Activated CD4-positive, alpha-beta T cell treated with anti-CD3 and anti-CD28 coated beads for 4 hours (primary cell): ENCODE measurements around the gene ECEL1.

ENCODE experiments used
- DNase-seq, 2 donors: peaks; one replicate each; pipeline ENCODE4 v3.0.0-alpha.2; 2020

ECEL1 gene

GRCh38 chr2:232483311-232483922 lies 4.2 kb downstream of the ECEL1 start:
- DNase-seq = no peak

- DNase-seq = no peak
Measured at GRCh38 chr2:232482301-232483238, 5.1 kb downstream of the ECEL1 start.

DNA sequence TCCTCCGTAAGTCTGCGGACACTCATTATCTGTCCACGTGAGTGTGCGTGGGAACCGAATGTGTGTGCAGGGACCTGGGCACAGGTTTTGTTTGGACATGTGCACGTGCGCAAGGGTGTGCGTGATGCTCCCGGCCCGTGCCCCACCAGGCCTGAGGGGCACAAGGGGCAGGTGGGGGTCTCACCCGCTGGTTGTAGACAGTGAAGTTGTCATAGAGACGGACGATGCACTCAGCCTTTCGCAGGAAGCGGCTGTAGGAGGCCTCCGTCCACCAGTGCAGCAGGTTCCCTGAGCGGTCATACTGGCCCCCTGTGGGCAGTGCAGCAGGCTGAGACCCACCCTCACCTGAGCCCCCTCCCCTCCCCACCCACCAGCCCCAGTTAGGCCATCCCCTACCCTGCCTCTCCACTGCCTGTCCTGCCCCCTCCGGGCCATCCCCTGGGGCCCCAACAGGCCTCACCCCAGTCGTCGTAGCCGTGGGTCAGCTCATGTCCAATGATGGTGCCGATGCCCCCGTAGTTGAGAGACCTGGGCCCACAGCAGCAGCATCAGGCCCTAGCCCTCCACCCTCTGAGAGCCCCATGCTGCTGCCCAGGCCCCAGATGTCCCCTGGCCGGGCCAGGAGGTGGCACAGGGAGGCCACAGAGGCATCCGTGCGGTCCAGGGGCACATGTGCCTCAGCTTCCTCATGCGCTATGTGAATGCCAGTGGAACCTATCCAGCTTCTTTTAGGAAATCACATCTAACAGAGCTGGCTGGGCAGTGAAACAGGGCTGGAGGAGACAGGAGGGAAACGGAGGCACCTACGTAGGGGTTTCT lies 6.1 kb downstream of the ECEL1 start:
- no peak for DNase-seq

DNA sequence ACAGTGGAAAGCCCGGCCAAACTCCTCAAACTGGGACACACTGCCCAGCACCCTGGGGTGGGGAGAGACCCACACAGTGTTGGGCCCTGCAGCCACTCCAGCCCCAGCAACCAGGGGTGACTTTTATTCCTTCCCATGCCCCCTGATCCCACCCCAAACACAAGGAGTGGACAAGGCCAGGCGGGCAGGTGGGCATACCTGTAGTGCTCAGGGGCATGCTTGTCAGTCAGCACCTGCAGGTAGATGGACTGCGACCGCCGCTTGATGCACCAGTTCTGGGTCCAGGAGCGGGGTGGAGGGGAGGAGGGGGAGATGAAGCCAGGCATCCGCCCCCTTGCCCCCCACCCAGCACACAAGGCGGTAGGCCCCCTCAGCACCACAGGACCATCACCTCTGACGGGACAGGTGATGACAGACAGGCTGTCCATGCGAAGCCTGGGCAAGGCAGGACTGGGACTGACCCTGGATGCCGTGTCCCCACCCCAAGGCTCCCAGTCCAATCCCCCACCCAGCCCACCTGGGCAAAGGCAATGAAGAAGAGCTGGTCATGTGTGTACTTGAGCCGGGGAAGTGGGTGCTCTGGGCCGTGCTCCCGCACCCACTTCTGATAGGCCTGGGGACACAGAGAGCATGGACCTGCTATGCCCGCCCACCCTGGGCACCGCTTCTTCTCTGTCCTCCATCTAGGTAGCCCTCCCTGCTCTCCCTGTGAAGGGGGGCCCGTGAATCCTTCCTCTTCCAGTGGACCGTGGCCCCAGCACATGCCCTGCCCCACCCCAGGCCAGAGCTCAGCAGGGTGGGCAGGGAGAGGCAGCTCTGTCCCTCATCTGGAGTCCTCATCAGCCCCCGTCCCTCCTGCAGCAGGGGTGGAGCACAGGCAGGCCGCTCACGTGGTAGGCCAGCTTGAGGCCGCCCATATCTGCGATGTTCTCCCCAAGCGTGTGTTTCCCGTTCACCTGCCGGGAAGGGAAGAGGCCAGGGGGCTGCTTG lies 7.1 kb downstream of the ECEL1 start:
- no peak for DNase-seq

DNA sequence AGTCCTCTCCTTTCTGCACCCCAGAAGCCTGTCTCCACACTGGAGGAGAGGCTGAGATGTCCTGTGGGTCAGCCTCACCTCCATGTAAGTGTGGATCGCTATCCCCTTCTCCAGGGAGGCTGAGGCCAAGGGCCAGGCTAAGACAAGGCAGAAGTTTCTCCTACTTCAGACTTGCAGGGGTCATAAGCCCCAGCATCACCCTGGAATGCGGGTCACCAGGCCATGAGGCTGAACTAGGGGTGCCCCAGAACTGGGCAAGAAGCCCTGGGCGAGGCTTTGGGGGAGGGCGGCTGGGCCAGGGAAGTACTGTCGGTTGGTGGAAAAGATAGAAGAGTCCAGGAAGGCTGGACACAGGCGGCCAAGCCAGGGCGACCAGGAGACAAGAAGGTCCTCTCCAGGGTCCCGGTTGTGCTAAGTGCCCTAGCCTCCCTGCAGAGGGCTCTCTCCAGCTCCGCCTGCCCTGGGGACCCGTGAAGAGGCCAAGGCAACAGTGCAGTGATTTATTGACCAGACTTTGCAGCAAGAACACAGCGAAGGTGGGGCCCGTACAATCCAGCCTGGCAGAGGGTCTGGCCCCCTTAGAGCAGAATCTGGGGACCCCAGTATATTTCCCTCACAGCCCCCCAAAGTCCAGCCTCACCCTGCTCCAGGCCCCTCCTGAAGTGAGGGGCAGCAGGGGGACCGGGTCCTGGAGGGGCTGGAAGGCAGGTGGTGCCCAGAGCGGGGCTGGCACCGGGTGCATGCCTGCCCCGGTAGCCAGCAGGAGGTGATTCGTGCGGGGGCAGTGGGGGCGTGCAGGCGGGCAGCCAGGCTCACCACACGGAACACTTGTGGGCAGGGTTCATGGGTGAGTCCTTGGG lies 8.1 kb downstream of the ECEL1 start:
- DNase-seq = no peak

GRCh38 chr2:232478571-232479340 lies 8.9 kb downstream of the ECEL1 start:
- no peak for DNase-seq

DNA sequence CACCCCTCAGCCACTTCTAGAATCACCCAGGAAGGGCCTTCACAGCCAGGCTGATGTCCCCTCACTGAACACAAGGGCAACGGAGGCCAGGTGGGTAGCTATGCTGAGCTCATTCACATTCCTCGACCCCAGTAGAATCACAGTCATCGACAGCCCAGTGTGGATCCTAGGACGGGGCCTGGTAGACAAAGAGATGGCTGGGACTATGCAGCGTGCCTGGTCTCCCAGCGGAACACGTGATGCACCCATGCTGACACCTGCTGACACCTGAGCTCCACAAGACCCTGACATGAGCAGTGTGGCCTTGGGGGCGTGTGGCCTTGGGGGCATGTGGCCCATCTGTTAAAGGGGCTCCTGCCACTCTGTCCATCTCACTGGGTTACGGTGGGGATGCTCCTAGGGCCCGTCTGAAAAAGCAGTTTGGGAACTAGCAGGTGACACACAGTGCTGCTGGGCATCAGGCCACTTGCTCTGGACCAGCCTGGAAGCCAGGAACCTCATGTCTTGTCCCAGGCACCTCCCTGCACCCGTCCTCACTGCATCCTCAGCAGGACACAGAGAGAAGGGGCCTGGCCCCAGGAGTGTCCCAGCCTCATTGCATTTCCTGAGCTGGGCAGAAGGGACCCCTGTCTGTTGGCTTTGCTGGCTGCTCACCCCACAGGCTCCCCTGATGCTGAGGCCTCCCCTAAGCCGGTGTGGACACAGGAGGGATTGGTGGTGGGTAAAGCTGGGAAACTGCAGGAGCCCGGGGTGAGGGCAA lies 9.7 kb downstream of the ECEL1 start:
- DNase-seq = no peak

- DNase-seq = no peak
Measured at GRCh38 chr2:232476791-232477190, 10.8 kb downstream of the ECEL1 start.

DNA sequence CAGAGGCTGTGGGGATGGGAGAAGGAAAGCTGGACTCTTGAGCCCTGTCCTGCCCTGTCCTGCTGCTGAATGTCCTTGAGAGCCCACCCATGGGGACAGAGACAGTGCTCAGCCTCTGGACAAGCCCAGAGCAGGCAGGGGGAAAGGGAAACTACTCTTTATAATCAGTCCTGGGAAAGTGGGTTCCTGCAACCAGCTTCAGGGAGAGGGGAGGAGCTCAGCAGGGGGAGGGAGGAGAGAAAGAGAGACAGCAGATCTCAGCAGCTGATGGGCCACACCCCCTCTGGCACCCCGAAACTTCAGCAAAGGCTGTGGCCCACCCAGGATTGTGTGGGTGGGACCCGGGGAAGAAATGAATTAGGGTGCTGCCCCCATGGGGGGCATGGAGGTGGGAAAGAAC lies 11.6 kb downstream of the ECEL1 start:
- no peak for DNase-seq

DNA sequence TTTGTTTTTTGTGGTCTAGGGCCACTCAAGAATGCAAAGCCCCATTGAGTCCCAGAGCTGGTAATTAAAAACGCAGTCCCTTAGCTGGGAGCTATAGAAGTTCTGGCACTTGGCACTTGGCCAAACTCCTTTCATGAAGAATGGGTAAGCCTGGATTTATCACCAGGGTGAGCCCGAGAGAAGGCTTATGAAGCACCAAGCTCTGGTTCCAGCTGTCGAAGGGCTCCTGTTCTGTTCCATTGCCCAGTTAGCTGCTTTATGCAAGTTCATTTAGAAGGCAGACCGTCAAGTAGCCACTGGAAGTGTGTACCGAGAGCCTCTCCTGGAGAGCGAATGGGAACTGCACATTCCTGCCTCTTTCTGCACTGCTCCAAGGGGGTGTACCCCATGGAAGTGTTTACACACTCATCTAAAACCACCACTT lies 14.2 kb downstream of the ECEL1 start:
- DNase-seq = no peak

GRCh38 chr2:232466221-232466620 lies 21.4 kb downstream of the ECEL1 start:
- no peak for DNase-seq

GRCh38 chr2:232465061-232465460 lies 22.6 kb downstream of the ECEL1 start:
- no peak for DNase-seq

DNA sequence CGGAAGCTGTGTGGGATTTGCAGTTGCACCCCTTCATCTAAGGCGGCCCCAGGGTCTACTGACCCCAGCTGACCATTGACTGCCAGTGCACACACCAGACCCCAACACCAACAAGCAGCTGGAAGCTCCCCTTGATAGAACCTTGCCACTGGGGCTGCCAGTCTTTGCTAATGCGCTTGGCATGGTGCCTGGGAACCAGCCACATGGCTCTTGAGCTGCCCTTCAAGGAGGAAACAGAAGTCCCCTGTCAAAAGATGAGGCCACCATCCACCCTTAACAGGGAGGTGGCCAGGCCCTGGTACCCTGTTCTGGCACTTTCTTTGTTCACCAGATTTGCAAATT lies 23.1 kb downstream of the ECEL1 start:
- no peak for DNase-seq

DNA sequence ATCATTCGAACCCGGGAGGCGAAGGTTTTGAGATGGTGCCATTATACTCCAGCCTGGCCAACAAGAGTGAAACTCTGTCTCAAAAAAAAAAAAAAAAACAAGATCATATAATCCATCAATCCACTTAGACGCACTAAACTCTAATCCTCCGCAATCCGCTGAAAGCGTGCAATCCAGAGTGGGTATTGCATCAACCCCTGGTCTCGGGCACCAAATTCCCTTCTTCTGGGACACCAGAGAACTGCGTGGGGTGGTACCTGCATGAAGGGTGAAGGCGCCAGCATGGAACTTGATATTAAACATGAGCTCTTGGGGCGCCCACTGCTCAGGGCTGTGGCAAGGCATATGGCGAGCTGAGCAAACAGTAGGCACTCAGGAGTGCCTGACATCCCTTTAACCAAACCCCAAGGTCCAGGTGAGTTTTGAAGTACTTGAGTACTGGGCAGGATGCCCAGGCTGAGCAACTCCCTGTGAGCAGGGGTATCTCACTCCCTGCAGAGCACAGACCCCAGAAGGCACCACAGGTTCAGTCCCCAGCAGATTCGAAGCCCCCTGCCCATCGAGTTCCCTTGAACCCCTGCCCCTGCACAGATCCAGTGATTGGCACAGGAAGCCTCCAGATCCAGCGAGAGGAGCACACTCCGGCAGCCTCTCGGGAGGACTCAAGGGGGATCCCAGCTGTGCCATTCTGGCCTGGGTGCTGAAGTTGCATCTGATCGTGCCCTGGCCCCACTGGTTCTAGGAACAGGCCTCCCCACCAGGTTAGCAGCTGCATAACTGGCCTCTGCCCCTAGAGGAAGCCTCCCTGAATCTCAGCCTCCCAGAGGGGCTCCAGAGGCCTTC lies 23.7 kb downstream of the ECEL1 start:
- DNase-seq = no peak

- DNase-seq = no peak
Measured at GRCh38 chr2:232460171-232460570, 27.5 kb downstream of the ECEL1 start.

DNA sequence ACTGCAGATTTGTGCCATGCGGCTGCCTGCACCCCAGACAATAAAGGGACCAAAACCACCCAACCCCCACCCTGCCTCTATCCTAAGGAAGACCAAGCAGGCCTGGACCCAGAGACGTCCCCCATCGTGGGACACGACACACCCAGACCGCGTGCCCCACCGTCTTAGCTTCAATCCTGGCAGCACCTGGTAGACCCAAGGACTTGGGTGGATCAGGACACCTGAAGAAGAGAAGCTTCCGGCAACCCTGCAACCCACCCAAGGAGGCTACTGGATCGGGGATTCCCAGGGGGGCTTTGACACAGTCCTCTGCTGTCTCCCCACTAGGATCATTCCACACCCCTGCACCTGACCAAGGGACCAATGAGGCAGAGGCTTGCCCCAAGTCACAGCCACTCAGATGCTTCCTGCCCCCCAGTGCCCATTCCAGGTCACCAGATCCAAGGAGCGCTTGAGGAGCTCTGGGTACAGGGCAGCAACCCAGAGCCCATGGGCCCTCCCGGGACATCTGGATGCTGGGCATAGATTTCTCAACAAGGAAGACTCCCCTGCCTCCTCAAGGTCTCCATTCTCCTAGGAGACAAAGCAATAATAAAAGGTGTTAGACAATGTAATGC lies 28.1 kb downstream of the ECEL1 start:
- no peak for DNase-seq

DNA sequence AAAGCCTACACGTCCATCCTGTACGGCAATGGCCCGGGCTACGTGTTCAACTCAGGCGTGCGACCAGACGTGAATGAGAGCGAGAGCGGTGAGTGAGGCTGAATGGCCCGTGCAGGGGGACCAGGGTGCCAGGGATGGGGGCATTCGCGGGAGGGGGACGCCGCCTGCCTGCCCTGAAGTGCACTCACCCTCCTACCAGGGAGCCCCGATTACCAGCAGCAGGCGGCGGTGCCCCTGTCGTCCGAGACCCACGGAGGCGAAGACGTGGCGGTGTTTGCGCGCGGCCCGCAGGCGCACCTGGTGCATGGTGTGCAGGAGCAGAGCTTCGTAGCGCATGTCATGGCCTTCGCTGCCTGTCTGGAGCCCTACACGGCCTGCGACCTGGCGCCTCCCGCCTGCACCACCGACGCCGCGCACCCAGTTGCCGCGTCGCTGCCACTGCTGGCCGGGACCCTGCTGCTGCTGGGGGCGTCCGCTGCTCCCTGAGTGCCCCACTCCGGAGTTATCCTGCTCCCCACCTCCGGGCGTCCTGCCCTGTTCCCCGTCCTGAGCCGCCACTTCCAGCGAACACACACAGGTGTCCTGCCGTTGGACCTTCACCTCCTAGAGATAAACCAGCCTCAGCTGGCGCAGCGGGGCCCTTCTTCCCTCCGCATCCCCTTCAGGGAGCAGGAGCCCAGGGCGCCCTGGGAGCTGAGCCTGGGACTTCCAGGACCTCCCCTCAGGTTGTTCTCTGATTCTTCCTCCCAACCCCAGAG lies 28.8 kb downstream of the ECEL1 start:
- DNase-seq = no peak
